Astrocyte of the spinal cord (primary cell): ENCODE measurements around the gene CHDH.

Experiments used
- DNase-seq: peaks from one replicate; pipeline ENCODE4 v3.0.0; 2011; ENCODE audit warnings: low read depth, low spot score
- H3K4me3 ChIP-seq: 2 replicates; pipeline ENCODE4 v1.5.1; 2011; ENCODE audit warnings: low read depth, mild to moderate bottlenecking, low read length, moderate library complexity
- in situ Hi-C: cut with HindIII; loops from 2 replicates; pipeline ENCODE4 v1.10.0; 2017; ENCODE audit warnings: low sequenced_read_pairs
- TF ChIP-seq, protein P1 (sequence below): IDR thresholded peaks from 2 replicates; pipeline ENCODE4 v1.5.1; 2012; ENCODE audit warnings: low read depth, mild to moderate bottlenecking, low read length, inconsistent platforms

The CHDH gene

DNA sequence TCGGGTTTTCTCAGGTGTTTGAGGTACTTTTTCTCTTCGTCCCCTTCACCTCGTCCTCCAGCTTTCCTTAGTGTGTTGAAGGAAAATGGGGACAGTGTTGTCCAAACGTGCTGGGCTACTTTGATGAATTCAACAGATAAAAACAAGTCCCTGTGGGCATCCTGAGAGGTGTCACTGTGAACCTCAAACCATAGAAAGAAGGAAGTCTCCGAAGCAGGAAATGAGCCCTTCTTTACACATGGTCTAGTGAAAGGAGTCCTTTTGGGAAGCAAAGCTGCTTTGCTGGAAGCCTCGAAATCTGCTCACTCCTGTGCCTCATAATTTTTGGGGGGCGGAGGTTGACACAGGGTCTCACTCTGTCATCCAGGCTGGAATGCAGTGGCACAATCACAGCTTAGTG lies 10.7 kb upstream of the CHDH start:
- no peak overlapping the region for H3K4me3 ChIP-seq
- in situ Hi-C loops, result no loop called here
- TF ChIP-seq, protein P1, sequence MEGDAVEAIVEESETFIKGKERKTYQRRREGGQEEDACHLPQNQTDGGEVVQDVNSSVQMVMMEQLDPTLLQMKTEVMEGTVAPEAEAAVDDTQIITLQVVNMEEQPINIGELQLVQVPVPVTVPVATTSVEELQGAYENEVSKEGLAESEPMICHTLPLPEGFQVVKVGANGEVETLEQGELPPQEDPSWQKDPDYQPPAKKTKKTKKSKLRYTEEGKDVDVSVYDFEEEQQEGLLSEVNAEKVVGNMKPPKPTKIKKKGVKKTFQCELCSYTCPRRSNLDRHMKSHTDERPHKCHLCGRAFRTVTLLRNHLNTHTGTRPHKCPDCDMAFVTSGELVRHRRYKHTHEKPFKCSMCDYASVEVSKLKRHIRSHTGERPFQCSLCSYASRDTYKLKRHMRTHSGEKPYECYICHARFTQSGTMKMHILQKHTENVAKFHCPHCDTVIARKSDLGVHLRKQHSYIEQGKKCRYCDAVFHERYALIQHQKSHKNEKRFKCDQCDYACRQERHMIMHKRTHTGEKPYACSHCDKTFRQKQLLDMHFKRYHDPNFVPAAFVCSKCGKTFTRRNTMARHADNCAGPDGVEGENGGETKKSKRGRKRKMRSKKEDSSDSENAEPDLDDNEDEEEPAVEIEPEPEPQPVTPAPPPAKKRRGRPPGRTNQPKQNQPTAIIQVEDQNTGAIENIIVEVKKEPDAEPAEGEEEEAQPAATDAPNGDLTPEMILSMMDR, result no peak
- DNase-seq, result no peak

DNA sequence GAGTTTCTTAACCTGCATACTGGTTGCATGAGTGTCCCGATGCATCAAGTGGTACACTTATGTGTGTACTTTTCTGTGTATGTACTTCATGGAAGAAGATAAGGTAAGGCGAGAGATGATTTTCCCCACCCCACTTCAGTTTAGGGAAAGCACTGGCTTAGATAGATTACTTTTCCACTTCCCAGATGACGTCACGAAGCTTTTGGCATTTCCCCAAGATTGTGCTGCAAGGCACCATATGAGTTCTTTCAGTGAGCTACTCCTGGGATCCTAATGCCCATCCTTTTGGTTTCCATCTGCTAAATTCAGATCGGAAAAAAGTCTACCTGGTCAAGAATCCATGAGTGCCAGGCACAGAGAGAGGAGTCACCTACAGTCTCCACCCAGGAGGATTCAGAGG lies 4.7 kb upstream of the CHDH start:
- TF ChIP-seq, protein P1, result no peak
- in situ Hi-C loops, result no loop called here
- peak; percentile 11 for DNase-seq
- H3K4me3 ChIP-seq, result no peak overlapping the region

DNA sequence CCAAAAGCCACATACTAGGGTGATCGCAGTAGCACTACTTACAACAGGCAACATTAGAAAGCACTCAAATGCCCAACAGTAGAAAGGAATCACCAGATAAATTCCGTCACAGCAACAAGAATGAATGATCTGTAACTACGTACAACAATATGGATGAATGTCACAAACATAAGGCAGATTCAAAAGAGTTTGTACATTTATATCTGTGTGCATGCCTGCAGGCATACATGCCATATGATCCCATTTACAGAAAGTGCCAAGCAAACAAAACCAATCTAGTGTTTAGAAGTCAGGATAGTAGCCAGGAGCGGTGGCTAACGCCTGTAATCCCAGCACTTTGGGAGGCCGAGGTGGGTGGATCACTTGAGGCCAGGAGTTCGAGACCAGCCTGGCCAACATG lies 3.7 kb upstream of the CHDH start:
- TF ChIP-seq, protein P1, result no peak
- no peak overlapping the region for H3K4me3 ChIP-seq
- in situ Hi-C loops, result no loop called here
- no peak for DNase-seq

GRCh38 chr3:53846851-53847155 lies 584 bp upstream of the CHDH start:
- DNase-seq, result no peak
- no peak overlapping the region for H3K4me3 ChIP-seq
- in situ Hi-C loops, result no loop called here
- TF ChIP-seq, protein P1, result no peak

DNA sequence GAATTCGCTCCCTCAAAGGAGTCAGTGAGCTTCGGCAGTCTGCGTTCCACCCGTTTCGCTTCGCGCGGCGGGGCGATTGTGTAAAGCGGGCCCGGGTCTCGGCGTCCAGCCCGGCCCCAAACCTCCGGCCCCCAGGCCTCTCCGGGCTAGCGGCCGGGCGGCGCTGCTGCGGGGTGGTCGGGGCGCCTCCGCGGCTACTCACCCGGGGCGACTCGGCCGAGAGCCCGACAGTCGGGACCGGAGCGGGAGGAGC lies 412 bp downstream of the CHDH start:
- in situ Hi-C loops, result no loop called here
- peak overlapping the region; percentile 46 for H3K4me3 ChIP-seq
- no peak for DNase-seq
- TF ChIP-seq, protein P1, result no peak

DNA sequence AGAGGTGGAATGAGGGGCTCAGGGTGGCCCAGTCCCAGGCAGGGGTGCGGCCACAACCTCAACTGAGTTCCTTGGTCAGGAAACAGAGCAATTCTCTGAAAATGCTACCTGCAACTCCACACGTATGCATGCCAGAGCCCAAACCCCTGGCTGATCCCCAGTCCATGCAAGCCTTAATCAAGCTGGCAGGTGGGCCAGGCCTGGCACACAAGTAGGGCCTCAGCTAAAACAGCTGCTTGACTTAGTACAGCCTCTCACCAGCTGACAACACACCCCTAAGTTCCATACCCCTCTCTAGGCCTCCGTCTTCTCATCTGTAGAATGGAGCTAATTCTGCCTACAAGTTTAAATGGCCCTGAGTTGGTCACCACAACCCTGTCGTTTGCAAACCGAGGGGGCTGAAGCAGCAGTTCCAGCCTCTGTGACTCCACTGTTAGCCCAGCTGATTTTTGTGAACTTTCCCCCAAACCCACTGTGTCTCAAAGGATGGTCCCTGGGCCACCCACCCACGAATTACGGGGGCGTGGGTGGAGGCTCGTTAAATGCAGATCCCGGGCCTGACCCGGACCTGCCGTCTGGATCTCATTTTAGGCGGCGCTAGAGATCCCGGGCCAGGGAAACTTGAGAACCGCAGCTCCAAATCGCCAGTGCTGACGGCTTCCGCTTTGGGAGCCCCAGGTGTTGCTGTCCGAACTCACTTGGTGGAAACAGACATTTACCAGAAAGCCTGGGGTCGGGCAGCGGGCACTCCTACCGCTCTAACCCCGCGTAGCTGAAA lies 927 bp downstream of the CHDH start:
- DNase-seq, result peak; percentile 23
- TF ChIP-seq, protein P1, result peak; percentile 40
- H3K4me3 ChIP-seq, result peak overlapping the region; percentile 46
- in situ Hi-C loops, result no loop called here
